Activated B cell treated with CpG ODN at 0.5 μM for 24 hours (primary cell): ENCODE data around the gene ATXN3L. TPM values are rescaled to one million over a fixed set of nuclear protein-coding genes. Genes with fewer than 3 reads are reported as not detected.
A peak's percentile ranks its signal among the peaks of the same experiment; 100 is the strongest.

Experiments used
- ATAC-seq: fragments of 200-7000 bp; cut with Tn5 transposase; one replicate; pipeline ENCODE4 v1.10.0; 2021; ENCODE audit warnings: low read depth, mild to moderate bottlenecking, moderate library complexity
- CTCF ChIA-PET: fragments of 350-600 bp; sonication (Branson Sonifier 250); formaldehyde crosslinking; loops from one replicate; lab custom pipeline; 2021; ENCODE audit warnings: antibody characterized with exemption; lab: Charles Lee
- POLR2A ChIA-PET: fragments of 350-600 bp; sonication (Branson Sonifier 250); formaldehyde crosslinking; loops from one replicate; lab custom pipeline; 2021; ENCODE audit warnings: antibody characterized with exemption; lab: Charles Lee
- DNase-seq: peaks from one replicate; pipeline ENCODE4 v3.0.0; 2022
- H3K27ac Mint-ChIP-seq: one replicate; pipeline ENCODE4 v1.8.0; 2020; ENCODE audit warnings: mixed read lengths
- H3K27me3 Mint-ChIP-seq: one replicate; pipeline ENCODE4 v1.8.0; 2021; ENCODE audit warnings: mixed read lengths
- H3K36me3 Mint-ChIP-seq: one replicate; pipeline ENCODE4 v1.8.0; 2021; ENCODE audit warnings: low read depth, mixed read lengths
- H3K4me1 Mint-ChIP-seq: one replicate; pipeline ENCODE4 v1.8.0; 2021; ENCODE audit warnings: mixed read lengths
- H3K4me3 Mint-ChIP-seq: one replicate; pipeline ENCODE4 v1.8.0; 2020; ENCODE audit warnings: mild to moderate bottlenecking, mixed read lengths
- H3K9me3 Mint-ChIP-seq: one replicate; pipeline ENCODE4 v1.8.0; 2020; ENCODE audit warnings: mixed read lengths
- CTCF ChIP-seq: fragments of 200-600 bp; IDR thresholded peaks from one replicate; pipeline ENCODE4 v1.8.0; 2022; ENCODE audit warnings: antibody characterized with exemption, mild to moderate bottlenecking
- intact Hi-C: fragments of 100-400 bp; cut with micrococcal nuclease; formaldehyde crosslinking; loops from one replicate; pipeline ENCODE4 v1.15.1; 2024
- total RNA-seq: library from RNA; stranded (reverse); gene quantifications from 2 replicates; pipeline ENCODE4 v1.2.3, GENCODE V29; 2022

The ATXN3L gene
- total RNA-seq, 1 donor from 2014 or later: not detected

DNA sequence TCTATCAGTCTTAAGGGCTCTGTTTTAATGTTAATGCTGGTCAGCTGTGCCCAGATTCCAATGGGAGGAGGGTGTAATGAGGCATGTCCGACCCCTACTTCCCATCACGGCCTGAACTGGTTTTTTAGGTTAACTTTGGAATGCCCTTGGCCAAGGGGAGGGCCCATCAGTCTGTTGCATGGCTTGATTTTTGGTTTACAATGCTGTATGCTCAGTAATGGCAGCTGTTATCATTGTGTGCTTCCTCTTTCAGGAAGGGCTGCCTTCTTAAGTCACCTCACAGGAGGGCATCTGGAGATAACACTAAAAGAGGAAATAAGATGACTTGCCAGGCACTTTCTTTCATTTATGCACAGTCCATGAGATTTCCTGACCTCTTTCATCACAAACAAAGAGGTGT lies 36.3 kb downstream of the ATXN3L start:
- no peak overlapping the region for H3K4me3 Mint-ChIP-seq
- peak; percentile 82 for ATAC-seq
- H3K27me3 Mint-ChIP-seq: no peaks in the 10 kb centered on the region
- ChIA-PET POLR2A (interaction anchor here (1.7 kb wide), 1 partner anchor 29 kb away, joined by 6 read pairs; no protein-coding TSS in a partner anchor), CTCF (interaction anchor here (0.5 to 2.7 kb wide), 7 partner anchors 20 to 749 kb away, joined by 3 to 12 read pairs (median 4); no protein-coding TSS in a partner anchor)
- DNase-seq: no peak
- H3K4me1 Mint-ChIP-seq: peaks cover 10% of the 10 kb centered on the region
- peak overlapping the region; percentile 77 for H3K27ac Mint-ChIP-seq
- peaks cover 5% of the 10 kb centered on the region for H3K9me3 Mint-ChIP-seq
- TF ChIP-seq CTCF: no peak
- no peaks in the 10 kb centered on the region for H3K36me3 Mint-ChIP-seq
- intact Hi-C loops: loop anchor here (1.0 kb wide), 1 partner anchor 205 kb away; no protein-coding TSS in a partner anchor

DNA sequence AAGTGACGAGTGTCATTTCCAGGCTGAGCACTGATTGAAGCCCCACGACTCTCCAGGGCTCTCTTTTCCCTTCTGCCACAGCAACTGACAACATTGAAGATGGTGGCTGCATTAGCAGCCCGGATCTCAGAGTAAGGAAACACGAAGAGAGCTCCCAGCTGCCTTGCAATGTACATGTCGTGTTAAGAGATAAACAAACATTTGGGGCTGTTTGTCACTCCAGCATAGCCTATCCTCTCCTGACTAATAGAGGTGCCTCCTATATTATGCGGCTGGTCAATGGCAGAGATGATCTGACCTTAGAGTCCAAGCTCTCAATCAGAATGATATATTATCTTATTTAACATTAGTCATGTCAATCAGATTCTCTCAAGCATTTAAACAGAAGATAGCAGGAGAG lies 38.6 kb downstream of the ATXN3L start:
- ChIA-PET POLR2A (no interaction called here), CTCF (no interaction called here)
- Mint-ChIP-seq H3K4me1 (peaks cover 10% of the 10 kb centered on the region), H3K27me3 (no peaks in the 10 kb centered on the region), H3K27ac (no peak overlapping the region), H3K36me3 (no peaks in the 10 kb centered on the region), H3K4me3 (no peak overlapping the region), H3K9me3 (peaks cover 5% of the 10 kb centered on the region)
- DNase-seq: no peak
- intact Hi-C loops: no loop called here
- TF ChIP-seq CTCF: no peak
- no peak for ATAC-seq

DNA sequence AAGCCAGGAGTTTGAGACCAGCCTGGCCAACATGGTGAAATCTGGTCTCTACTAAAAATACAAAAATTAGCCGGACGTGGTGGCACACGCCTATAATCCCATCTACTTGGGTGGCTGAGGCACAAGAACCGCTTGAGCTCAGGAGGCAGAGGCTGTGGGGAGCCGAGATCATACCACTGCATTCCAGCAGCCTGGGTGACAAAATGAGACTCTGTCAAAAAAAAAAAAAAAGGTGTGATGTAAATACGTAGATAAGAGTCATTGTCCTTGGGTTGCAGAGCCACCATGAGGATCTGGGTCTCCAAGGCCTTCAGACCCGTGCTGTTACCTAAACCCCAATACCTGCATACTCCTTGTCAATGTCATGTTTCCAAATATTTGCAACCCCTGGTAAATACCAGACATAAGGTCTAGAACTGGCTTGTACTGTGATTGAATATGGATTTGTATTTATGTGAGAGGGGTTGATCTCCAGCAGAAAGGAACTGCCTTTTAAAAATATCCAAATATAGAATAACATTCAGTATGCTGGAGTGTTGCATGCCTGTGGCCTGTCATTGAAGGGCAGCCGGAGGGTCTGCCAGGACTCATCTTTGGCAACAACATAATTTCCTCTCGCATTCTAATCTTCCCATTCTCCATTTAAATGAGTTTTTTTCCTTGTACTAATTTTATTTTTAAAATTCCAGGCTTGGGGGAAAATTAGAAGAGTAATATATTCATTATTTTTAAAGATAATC lies 40.4 kb downstream of the ATXN3L start:
- DNase-seq: no peak
- no peak overlapping the region for H3K27ac Mint-ChIP-seq
- TF ChIP-seq CTCF: no peak
- no peaks in the 10 kb centered on the region for H3K27me3 Mint-ChIP-seq
- H3K4me1 Mint-ChIP-seq: peaks cover 10% of the 10 kb centered on the region
- no peaks in the 10 kb centered on the region for H3K36me3 Mint-ChIP-seq
- POLR2A ChIA-PET: interaction anchor here (0.7 kb wide), 1 partner anchor 17 kb away, joined by 4 read pairs; no protein-coding TSS in a partner anchor
- CTCF ChIA-PET: no interaction called here
- ATAC-seq: no peak
- intact Hi-C loops: no loop called here
- H3K4me3 Mint-ChIP-seq: no peak overlapping the region
- no peaks in the 10 kb centered on the region for H3K9me3 Mint-ChIP-seq

DNA sequence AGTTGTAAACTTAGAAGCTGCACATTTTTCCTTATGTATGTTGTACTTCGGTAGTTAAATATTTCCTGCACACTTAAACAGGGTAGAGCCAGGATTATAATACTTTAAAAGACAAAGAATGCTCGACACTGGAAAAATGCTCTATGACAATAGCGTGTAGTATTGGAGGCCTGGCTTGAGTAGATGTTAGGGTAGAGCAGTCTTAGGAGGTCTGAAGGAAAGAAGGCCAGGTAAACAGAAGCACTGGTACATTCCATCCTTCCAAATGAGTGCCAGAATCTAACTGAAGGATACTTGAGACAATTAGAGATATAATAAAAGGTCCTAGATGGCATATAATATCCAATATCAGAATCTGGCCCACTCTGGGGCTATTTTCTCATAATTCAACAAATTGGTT lies 42.3 kb downstream of the ATXN3L start:
- Mint-ChIP-seq H3K27me3 (no peaks in the 10 kb centered on the region), H3K27ac (no peak overlapping the region)
- CTCF ChIA-PET: no interaction called here

More for the DNA sequence above, 42.3 kb downstream of the ATXN3L start:
- Mint-ChIP-seq H3K4me1 (no peaks in the 10 kb centered on the region), H3K4me3 (no peak overlapping the region), H3K36me3 (no peaks in the 10 kb centered on the region), H3K9me3 (no peaks in the 10 kb centered on the region)
- ATAC-seq (no peak), DNase-seq (no peak)
- intact Hi-C loops: no loop called here
- TF ChIP-seq CTCF: no peak
- POLR2A ChIA-PET: no interaction called here
